GM18870 (cell line): ENCODE measurements around the gene ADAP1.
"Not testable (repeated sequence)": the region's sequence is repeated elsewhere in the genome, so short reads cannot be mapped to it uniquely, and the experiment has no call there.

ENCODE experiments used
- ATAC-seq: cut with Tn5 transposase; IDR thresholded peaks from one replicate; pipeline ENCODE4 v1.9.1; 2021; ENCODE audit warnings: moderate library complexity; ENCODE audit not compliant: unreplicated experiment

The ADAP1 gene, protein sequence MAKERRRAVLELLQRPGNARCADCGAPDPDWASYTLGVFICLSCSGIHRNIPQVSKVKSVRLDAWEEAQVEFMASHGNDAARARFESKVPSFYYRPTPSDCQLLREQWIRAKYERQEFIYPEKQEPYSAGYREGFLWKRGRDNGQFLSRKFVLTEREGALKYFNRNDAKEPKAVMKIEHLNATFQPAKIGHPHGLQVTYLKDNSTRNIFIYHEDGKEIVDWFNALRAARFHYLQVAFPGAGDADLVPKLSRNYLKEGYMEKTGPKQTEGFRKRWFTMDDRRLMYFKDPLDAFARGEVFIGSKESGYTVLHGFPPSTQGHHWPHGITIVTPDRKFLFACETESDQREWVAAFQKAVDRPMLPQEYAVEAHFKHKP

DNA sequence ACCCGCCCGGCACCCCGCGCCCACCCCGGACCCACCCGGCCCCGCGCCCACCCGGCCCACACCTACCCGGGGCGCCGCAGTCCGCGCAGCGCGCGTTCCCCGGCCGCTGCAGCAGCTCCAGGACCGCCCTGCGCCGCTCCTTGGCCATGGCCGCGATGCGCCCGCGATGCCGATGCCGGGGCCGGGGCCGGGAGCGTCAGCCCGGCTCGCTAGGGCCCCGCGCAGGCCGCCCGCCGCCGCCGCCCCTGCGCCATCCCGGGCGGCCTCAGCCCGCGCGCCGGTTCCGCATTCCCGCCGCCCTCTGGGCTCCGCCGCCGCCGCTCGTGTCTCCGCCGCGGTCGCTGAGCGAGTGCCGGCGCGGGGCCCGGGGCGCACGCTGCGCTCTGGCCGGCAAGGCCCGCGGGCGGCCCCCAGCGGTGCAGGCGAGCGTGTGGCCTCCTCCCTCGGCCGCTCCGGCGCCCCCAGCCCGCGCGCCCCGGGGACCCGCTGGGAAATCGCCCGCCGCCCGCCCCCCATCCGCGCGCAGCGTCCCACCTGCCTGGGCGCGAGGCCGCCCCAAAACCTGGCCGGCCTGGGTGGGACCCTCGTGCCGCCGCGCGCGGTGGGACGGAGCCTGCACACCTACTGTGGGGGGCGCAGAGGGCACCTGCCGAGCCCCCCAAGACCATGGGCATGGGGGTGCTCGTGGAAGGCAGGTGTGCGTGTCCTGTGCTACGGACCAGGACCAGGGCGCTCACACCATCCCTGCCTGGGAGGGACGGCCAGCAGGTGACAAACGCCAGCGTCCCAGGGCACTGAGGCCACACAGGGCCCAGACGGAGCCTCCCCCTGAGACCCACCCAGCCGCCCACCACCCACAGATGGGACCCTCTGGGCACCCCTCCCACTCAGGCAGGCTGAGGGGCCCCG, at the start of gene ADAP1:
Gene ADAP1, minus strand, starts transcription at position 351 of the 909 bp plus-strand sequence. Its CDS starts 203 bp downstream, at position 148.
- ATAC-seq, result no peak

DNA sequence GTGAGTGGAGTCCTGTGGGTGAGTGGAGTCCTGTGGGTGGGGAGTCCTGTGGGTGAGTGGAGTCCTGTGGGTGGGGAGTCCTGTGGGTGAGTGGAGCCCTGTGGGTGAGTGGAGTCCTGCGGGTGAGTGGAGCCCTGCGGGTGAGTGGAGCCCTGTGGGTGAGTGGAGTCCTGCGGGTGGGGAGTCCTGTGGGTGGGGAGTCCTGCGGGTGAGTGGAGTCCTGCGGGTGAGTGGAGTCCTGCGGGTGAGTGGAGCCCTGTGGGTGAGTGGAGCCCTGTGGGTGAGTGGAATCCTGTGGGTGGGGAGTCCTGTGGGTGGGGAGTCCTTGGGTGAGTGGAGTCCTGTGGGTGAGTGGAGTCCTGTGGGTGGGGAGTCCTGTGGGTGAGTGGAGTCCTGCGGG, 48.0 kb upstream of the ADAP1 start:
- ATAC-seq, result not testable (repeated sequence)

DNA sequence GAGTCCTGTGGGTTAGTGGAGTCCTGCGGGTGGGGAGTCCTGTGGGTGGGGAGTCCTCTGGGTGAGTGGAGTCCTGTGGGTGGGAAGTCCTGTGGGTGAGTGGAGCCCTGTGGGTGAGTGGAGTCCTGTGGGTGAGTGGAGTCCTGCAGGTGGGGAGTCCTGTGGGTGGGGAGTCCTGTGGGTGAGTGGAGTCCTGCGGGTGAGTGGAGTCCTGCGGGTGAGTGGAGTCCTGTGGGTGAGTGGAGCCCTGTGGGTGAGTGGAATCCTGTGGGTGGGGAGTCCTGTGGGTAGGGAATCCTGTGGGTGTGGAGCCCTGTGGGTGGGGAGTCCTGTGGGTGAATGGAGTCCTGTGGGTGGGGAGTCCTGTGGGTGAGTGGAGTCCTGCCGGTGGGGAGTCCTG, 47.5 kb upstream of the ADAP1 start:
- ATAC-seq, result not testable (repeated sequence)

DNA sequence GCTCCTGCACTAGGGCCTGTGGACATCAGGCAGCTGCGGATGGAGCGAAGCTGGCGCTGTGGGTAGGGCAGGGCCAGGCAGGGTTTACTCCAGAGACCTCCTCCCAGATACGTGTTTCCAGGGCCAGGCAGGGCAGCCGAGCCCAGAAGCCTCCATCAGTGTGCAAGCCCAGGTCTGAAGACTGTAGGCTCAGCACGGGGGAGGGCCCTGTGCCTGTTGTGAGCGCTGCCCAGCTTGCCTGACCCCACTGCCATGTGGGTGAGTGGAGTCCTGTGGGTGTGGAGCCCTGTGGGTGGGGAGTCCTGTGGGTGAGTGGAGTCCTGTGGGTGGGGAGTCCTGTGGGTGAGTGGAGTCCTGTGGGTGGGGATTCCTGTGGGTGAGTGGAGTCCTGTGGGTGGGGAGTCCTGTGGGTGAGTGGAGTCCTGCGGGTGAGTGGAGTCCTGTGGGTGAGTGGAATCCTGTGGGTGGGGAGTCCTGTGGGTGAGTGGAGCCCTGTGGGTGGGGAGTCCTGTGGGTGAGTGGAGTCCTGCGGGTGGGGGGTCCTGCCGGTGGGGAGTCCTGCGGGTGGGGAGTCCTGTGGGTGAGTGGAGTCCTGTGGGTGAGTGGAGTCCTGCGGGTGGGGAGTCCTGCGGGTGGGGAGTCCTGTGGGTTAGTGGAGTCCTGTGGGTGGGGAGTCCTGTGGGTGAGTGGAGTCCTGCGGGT, 46.7 kb upstream of the ADAP1 start:
- not testable (repeated sequence) for ATAC-seq

DNA sequence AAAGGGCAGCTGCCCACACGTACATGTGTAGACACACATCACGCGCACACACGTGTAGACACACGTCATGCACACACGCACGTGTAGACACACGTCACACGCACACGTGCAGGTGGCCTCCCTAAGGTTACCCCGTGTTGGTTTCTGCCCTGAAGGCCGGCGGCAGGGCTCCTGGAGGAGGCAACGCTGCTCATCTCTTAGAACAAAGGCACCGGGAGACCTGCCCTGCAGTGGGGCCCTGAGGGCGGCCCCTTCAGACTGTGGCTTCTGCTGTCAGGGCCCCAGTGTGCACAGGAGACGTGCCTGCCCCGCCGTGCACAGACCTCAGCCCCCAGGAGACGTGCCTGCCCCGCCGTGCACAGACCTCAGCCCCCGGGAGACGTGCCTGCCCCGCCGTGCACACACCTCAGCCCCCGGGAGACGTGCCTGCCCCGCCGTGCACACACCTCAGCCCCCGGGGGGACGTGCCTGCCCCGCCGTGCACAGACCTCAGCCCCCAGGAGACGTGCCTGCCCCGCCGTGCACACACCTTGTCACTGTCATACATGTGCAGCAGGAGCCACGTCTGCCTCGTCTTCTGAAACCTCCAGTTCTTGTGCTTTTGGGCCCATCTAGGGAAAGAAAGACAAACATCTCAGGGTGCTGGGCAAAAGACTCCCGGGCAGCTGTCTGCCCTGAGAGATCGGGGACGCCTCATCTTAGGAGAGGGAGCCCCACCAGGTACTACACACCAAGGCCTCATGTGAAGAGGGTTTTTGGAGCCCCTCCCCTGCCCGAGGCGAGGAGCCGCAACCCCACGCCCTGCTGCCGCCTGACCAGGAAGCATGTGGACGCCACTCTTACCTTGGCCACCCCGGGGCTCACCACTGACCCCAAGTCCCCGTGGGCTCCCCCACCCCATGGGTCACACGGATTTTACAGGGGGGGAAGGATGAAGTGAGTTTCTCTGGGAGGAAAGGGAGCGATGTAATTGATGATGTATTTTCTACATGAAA, 45.8 kb upstream of the ADAP1 start:
- no peak for ATAC-seq

DNA sequence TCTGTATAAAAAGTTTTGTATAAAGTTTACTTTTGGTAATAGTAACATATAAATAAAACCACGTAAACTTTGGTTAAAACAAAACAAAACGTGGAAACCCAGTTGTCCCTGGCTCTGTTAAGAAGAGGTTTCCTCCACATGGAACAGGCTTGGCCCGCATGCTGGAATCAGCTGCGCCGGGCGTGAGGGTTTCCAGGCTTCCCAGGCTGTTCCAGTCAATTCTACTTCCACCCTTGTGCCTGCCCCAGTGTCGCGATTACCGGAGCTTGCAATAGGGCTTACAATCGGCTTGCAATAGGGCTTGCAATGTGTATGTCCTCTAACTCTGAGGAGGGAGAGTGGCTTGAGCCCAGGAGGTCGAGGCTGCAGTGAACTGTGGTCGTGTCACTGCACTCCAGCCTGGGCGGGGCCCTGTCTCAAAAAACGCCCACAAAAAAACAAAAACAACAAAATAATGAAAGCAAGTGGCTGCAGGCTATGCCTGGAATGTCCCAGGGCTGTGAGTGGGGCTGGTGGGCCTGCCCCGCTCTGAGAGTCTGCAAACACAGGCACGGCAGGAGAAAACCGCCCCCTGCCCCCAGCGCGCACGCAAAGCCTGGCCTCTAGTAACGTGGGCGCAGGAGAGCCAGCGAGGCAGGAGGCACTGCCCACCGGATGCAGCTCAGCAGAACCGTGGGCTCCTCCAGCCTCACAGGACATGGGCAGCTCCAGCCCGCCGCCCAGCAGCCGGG, 44.8 kb upstream of the ADAP1 start:
- no peak for ATAC-seq

DNA sequence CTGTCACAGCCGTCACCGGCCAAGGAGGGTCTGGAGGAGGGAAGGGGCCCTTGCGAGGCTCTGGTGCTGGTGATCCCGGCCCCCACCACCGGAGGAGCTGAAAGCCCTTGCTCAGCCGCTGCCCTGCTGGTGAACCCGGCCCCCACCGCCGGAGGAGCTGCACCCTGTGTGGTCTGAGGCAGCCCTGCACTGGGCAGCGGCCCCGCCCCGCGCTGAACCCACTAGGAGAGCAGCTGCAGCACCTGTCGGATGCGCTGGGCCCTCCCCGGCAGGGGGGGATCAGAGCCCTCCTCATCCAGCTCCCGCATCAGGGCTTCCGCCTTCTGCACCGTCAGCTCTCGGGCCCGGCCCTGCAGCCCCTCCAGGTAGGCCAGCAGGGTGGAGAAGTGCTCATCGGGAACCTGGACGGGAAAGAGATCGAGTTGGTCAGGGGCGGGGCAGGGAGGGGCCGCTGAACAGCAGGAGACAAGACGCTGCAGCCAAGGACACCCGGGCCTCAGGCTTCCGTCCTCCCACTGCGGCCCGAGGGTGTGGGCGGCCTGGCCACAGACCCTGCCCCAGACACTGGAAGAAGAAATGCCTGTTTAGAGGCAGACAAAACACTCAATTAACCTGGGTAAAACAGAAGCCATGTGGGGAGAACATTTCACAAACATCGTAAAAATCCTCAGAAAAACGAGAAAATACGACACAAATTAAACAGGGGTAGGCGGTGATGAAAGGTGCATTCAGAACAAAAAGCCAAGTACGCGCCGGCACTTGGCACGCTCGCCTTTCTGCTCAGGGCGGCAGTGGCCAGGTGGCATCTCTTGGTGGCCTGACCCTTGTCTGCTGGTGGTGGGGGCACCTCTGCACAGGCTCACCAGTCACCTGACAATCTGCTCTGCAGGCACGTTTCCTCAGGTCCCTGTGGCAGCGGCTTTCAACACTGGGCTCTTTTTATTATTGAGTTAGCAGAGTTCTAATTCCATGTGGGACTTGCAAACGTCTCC, 43.2 kb upstream of the ADAP1 start:
- no peak for ATAC-seq

DNA sequence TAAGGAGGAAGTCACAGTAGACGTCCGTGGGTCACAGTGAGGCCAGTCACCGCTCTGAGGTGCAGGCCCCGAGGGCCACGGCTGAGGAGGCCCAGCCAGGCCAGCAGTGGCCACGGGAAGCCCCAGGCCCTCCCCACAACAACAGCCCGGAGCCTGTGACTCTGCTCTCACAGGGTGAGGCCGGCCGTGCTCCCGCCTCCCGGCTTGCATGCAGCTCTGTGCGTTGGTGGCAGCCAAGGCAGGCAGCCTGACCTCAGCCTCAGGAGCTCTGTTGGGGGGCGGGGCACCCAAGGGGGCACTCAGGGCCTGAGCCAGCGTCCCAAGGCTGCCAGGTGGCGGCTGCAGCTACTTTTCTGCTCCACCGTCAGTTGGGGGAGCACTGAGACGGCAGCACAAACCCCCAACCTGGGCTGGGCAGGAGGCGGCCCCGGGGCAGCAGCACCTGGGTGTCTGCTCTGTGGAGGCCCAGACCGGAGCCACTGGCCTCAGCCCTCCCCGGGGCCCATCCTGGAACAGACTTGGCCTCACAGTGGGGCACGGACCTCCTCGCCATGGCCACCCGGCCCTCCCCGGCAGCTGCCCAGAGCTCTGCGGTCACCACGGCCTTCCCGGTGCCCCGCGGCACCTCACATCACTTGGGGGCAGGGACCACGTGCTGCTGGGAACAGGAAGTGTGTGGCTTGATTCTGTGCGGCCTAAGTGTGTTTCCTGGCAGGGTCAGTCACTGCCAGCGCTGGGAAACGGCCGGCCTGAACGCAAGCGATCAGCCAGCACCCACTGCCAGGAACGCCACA, 41.8 kb upstream of the ADAP1 start:
- ATAC-seq, result no peak

DNA sequence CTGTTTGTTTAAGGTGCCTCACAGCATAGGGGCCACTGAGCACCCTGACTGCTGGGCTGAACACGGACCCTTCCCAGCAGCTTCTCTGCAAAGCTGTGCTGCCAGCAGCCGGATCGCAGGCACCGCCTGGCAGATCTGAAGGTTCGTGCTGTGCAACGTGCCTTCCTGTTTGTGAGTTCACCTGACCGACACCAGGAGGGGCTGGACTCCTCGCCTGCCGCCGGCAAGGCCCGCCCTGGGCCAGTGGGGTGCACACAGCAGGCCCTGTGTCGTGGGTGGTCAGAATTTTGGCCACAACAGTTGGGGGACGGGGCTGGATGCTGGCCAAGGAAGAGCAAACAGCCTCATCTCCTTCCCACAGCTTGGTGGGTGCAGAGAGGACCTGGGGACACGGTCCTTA, 41.1 kb upstream of the ADAP1 start:
- no peak for ATAC-seq

DNA sequence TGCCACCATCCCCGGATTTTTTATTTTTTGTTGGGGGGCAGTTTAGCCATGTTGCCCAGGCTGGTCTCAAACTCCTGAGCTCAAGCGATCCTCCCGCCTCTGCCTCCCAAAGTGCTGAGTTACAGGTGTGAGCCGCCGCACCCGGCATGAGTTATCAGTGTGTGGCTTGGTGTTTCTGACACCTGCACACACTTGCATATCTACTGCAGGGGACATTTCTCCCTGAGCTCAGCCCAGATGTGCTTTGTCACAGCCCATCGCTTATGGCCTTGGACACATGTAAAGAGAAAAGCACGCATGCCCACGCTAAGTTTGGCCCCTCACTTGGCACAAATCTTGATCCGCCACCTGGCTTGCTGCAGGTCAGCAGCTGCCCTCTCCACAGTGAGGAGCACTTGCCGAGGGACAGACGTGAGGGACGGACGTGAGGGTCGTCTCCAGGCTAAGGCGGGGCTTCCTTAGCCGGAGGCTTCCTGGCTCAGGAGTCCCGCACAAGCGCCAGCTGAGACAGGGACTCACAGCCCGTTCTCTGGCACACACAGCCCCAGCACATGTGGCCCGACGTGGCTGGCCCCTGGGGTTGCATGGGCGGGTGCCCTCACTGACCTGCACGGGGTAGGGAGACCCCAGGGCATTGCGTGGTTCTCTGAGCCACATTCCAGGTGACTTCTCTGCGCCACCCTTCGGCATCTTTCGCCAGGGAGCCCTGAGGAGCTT, 40.3 kb upstream of the ADAP1 start:
- no peak for ATAC-seq

DNA sequence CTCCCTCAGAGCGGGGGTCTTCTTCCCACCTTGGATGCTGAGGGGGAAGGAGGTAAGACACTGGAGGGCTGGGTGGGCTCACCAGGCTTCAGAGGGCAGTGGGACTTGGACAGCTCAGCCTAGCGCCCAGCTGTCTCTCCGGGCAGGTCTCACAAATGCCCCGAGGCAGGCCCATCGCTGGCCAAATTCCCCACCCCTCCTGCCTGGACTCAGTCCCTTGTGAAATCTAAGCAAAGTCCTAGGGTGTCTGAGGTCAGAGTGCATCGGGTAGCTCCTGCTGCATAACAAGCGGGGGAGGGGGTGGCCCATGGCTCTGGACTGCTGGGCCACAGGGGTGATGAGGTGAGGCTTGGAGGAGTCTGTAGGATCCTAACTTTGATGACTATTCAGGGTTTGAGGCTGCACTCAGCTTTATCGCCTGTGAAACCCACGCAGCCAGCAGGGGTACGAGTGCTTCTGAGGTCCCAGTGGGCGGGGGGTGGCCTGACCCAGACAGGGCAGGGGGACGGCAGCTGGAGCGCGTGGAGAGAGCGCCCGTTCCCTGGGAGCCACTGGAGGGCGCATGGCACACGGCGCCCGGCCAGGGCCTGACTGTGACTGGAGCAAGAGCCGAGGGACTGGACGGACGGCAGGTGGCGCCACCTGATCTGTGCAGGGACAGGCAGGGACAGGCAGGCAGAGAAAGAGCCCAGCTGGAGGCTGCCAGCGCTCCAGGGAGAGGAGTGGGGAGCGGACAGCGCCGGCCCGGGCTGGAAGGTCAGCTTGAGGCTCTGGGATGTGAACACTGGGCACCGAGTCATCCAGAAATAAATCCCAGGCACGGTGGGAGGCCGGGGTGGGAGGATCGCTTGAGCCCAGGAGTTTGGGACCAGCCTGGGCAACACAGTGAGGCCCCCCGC, 38.5 kb upstream of the ADAP1 start:
- ATAC-seq, result peak; percentile 53

DNA sequence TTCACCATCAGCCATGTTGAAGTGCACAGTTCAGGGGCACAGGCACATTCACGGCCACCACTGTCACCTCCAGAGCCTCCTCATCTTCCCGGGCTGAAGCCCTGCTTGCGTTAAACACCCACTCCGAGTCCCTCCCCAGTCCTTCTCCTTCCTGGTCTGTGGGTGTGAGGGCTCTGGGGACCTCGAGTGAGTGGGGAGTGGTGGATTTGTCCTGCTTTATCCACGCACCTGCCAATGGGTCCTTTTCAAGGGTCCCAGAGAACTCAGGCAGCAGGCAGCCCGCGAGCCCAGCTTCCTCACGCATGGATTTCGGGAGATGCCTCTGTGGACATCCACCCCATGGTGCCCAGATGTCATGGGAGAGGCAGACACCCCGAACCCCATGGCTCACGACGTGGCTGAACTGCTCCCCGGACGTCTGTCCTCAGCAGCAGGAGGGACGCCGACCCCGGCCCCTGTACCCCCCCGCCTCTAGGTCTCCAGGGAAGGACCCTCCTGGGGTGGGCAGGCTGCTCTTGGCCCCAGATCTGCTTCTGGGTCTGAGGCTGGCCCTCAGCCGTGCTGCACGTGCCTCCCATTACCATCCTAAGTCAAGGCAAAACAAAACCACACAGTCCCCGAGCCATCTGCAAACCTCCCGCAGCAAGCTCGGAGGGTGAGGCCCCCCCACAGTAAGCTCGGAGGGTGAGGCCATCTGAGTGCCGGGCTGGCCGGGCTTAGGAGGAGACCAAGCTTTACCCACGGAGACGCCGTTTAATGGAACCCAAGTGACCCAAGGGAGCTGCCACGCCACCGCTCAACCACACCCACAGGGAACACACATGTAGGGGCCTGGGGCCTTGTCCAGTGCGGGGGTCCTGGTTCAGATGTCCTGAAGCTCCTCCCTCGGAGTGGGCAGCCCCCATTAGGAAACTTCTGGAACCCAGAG, 37.5 kb upstream of the ADAP1 start:
- ATAC-seq, result no peak

DNA sequence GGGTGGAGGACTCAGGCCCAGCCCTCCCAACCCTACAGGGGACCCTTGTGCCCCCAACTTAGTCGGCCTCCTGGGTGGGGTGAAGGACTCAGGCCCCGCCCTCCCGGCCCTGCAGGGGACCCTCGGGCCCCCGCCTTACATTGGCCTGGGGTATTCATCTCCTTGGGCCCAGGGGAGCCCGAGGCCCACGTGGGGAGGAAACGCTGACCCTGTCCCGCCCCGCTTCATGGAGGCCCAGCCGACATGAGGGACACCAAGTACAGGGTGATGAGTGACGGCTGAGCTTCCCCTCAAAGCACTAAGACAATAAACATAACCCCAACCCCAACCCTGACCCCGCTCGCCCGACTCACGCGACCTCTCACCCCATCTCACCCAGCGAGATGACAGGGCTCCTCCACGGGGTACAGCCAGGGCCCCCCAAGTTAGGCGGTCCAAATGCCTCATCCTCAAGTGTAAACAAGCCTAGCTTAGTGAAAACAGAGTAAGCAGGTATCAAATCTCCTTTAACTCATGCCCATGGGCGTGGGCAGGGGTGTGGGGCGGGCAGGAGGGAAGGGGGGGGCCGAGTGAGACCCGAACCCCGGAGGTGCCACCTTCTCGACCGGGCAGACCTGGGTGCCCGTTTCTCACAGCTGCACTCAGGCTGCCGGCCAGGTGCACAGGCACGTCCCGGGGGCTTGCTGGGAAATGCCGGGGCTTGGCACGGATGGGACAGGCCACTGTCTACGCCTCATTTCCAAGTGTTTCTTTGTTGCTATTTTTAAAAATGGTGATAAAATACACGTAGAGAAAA, 36.7 kb upstream of the ADAP1 start:
- no peak for ATAC-seq

DNA sequence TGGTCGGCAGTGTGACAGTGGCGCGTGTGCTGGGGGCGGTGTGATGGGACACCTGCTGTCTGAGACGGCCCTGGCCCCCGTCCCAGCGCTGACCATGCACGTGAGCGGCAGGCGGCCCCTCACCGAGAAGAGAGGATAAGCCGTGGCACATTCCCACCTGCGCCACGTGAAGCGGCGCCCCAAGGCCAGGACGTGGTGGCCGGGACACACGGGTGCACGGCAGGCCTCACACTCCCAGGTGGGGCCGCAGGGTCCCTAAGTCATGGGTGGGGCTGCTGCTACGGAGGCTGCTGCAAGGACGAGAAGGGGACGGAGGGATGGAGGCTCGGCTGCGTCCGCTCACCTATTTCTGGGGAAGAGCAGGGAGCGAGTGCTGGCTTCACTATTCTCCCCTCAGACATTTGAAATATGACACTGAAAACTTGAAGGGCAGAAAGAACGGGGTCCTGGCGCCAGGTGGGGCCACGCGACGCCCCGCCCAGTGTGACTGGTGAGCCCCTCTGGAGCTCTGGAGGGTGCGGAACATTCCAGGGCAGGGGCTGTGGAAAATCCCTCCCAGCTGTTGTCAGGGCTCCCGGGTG, 36.0 kb upstream of the ADAP1 start:
- no peak for ATAC-seq
